GM23338 (cell line): ENCODE results near the gene GAPT.

Experiments
- CTCF ChIP-seq, 2 experiments: fragments of 200-600 bp in 1 of 2; sonication (generic) in 1 of 2; conservative IDR thresholded peaks; 2 replicates each; pipeline versions ENCODE4 v1.5.1 to v1.6.1; 2016 to 2017; ENCODE audit warnings: antibody characterized with exemption in 2 of 2, low read depth in 2 of 2, mild to moderate bottlenecking in 2 of 2, moderate library complexity in 1 of 2
- EZH2 ChIP-seq: fragments of 200-600 bp; sonication (generic); IDR thresholded peaks from one replicate; pipeline ENCODE4 v1.8.0; 2017; ENCODE audit warnings: antibody characterized with exemption, mild to moderate bottlenecking, low read depth; ENCODE audit not compliant: unreplicated experiment

GRCh38 chr5:58501778-58502417, 10.7 kb downstream of the GAPT start:
- TF ChIP-seq EZH2 (no peak), CTCF (conservative IDR thresholded peaks at IDR 0.05; ENCODE audit: low read depth in 2 of 2) (peak; percentile 35 to 51; a peak in 3 of 4 replicates)
